Activated CD8-positive, alpha-beta memory T cell treated with anti-CD3 and anti-CD28 coated beads, Interleukin-2, amount 50 U/mL, for 4 hours (primary cell): Measurements from ENCODE around the gene CTBP1.

ENCODE experiments used
- DNase-seq: peaks from one replicate; pipeline ENCODE4 v3.0.0-alpha.2; 2020

The CTBP1 gene

DNA sequence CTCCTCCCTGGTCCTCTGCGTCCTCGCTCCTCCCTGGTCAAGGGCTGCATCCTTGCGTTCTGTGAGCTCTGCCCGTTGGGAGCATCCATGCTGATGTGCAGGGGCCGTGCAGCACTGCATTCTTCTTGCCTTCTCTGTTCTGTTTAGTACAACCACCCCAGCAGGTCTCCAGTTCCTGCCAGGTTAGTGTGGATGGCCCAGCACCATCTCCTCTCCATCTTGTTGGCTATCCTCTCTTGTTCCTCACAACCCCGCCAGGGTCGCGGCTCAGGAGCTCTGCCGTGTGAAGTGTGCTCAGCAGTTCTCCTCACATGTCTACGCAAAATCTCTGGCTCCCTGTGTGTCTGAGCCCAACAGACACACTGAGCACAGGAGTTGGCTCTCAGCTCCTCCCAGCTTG lies 30.3 kb upstream of the CTBP1 start:
- no peak for DNase-seq

DNA sequence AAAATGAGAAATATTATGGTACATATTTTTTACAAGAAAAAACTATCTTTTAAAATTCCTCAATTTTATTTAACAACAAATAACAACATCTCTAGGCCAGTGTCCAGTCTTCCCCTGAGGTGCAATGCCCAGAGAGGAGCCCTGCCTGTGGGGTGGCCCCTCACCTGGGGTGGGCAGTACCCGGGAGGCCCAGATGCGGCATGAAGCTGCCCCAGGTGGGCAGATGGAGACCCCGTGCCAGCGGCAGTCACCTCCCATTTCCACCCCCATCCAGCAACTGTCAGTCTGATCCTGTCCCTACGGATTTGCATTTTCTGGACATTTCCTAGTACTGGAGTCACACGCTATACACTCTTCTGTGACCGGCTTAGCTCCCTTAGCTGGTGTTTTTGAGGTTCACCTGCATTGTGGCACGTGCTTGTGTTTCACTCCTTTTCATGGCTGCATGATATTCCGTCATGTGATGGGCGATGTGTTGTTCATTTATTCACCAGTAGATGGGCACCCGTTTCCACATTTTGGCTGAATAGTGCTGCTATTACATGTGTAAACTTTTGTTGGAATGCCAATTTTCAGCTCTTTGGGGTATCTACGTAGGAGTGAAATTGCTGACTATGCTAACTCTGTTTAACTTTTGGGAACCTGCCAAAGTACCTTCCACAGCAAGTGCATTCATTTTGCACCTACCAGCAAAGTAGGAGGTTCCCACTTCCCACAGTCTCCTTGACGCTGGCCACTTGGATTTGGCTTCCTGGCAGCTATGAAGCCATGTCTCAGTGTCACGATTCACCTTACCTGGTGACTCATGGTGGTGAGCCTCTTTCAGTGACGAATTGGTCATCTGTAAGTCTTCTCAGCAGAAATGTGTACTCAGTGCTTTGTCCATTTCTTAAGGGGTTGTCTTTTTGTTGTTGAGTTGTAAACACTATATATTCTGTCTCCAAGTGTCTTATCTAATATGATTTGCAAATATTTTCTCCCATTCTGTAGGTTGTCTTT lies 29.0 kb upstream of the CTBP1 start:
- DNase-seq: no peak

DNA sequence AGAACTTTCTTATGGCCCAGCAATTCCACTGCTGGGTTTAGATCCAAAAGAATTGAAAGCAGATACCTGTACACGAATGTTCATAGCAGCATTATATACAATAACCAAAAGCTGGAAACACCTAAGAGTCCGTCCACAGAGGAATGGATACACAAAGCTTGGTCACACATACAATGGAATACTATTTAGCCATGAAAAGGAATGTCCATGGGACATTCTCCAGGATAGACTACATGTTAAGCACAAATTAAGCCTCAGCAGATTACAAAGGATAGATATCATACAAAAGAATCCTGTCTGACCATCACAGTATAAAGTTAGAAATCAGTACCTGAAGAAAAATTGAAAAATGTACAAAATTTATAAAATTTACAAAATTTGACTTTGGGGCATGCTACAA lies 28.1 kb upstream of the CTBP1 start:
- DNase-seq: no peak

DNA sequence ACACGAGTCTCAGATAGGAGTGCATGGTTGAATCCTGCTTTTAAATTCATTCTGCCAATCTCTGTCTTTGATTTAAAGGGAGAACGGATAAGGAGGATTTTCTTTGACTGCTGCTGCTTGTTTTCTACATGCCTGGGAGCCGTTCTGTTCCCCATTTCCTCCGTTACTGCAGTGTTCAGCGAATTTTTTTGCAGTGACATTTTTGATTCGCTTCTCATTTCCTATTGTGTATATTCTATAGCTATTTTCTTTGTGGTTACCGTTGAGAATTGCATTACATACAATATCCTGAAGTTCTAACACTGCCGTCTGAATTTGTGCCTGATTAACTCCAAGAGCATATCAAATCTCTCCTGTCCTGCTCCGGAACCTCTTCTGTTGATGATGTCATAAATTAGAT lies 25.9 kb upstream of the CTBP1 start:
- DNase-seq: no peak

DNA sequence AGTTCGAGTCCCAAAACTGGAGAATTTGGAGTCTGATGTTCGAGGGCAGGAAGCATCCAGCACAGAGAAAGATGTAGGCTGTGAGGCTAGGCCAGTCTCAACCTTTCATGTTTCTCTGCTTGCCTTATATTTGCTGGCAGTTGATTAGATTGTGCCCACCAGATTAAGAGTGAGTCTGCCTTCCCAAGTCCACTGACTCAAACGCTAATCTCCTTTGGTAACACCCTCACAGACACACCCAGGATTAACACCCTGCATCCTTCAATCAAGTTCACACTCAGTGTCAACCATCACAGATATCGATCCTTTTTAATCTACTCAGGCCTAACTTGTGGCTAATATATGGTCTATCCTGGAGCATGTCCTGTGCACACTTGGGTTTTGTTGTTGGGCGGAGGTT lies 22.8 kb upstream of the CTBP1 start:
- DNase-seq: no peak

DNA sequence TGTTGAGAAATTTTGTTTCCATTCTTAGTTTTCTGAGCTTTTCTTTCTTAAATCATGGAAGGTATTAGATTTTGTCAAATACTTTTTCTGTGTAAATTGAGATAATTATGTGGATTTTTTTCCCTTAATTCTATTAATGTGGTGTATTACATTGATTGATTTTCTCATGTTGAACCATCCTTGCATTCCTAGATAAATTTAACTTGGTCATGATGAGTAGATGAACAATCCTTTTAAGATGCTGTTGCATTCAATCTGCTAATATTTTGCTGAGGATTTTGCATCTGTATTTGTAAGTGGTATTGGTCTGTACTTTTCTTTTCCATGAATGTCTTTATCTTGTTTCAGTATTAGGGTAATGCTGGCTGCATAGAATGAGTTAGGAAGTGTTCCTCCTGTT lies 20.3 kb upstream of the CTBP1 start:
- no peak for DNase-seq

DNA sequence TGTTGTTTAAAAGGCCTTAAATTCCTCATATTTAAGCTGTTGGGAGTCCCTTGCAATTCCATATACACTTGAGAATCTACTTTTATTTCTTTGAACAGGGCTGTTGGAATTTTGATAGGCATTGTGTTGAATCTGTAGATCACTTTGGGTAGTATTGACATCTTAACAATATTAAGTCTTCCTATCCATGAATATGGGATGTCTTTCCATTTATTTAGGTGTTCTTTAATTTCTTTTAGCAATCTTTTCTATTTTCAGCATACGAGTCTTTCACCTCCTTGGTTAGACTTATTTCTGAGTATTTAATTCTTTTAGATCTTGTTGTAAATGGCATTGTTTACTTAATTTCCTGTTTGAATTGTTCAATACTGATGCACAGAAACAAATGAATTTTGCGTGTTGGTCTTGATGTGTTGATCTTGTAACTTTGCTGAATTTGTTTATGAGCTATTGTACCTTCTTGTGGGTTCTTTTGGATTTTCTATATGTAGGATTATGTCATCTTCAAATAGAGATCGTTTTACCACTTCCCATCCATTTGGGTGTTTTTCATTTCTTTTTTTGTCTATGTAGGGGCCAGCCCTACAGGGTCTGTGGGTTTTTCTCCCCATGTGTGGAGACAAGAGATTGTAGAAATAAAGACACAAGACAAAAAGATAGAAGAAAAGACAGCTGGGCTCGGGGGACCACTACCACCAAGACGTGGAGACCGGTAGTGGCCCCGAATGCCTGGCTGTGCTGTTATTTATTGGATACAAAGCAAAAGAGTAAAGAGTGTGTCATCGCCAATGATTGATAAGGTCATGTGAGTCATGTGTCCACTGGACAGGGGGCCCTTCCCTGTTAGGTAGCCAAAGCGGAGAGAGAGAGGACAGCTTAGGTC lies 18.2 kb upstream of the CTBP1 start:
- no peak for DNase-seq

DNA sequence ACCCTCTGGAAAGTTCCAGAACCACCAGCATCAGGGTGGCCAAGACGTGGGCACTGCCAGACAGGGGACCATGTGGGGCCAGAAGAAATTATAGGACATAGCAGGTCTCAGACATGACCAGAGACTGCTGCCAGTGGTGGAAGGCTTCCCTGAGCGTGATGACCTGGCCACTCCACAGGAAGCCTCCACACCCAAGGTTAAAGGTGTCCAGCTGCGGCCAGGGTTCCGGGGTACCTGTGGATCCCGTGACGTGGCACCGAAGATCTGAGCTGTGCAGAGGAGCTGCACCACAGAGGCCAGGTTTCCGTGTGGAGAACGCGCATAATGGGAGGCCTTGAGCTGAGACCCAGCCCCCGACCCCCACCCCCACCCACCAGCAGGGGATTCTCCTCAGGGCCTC lies 16.4 kb upstream of the CTBP1 start:
- DNase-seq: no peak

DNA sequence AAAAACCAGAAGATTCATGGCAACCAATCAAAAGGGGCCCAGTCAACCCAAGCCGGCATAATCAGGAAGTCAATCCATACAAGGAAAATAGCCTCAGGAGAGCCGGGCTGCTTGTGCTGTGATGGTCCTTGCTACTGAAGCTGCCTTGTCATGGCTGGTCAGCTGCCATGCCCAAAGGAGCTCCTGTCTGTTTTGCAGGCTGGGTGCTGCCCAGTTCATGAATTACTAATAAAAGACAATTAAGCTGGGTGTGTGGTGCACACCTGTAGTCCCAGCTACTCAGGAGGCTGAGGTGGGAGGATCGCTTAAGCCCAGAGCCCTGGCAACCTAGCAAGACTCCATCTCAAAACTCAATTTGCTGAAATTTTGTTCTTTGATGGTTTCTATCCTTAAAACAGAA lies 16.0 kb upstream of the CTBP1 start:
- no peak for DNase-seq

DNA sequence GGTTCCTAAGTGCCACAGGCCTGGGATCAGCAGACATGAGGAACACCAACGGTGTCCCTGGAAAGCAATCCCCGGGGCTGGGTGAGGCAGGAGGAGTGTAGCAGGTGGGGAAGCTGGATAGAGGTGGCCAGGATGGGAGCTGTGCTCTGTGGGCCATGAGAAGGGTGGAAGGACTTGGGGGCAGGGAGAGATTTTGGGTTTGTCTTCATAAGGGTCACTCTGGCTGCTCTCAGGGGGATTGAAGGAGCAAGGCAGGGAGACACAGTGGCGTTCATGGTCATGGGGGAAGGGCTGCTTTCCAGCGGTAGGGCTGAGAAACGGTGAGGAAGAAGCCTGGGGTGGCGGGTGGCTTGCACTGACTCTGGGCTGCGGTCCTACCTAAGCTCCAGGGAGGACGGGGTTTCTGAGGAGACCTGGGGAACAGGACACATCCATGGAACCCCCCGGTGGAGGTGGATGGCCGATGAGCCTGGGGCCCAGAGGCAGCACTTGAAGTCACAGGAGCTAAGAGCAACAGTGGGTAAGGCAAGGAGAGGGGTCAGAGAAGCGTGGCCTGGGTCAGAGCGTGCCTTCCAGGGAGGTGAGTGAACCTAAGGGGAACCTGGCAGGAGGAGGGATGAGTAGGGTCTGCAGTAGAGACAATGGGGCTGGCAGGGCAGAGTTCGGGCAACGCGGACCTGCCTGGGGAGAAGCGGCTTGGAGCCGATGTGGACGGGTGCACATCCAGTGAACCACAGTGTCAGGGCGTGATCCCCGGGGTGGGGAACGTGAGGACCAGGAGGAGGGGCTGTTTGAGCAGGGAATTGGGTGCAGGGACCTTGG lies 12.4 kb upstream of the CTBP1 start:
- no peak for DNase-seq

DNA sequence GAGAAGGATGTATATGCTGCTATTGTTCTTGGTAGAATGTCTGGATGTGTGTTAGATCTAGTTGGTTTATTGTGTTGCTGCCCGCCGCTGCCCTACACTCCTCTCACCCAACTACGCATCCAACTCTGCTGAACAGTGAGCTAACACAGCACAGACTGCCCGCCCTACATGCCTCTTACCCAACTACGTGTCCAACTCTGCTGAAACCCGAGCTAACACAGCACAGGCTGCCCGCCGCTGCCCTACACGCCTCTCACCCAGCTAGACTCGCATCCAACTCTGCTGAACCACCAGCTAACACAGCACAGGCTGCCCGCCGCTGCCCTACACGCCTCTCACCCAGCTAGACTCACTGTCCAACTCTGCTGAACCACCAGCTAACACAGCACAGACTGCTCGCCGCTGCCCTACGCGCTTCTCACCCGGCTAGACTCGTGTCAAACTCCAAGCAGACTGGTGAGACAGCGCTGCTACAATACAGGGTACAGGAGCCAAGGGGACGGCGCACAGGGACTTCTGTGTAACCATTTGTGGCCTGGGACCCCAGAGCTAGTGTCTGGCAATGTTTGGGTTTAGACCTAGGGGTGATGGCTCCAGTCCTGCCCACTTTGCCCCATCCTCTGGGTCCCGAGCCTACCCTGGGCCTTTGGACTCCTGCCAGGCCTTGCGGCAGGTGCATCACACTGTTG lies 11.6 kb upstream of the CTBP1 start:
- DNase-seq: no peak

DNA sequence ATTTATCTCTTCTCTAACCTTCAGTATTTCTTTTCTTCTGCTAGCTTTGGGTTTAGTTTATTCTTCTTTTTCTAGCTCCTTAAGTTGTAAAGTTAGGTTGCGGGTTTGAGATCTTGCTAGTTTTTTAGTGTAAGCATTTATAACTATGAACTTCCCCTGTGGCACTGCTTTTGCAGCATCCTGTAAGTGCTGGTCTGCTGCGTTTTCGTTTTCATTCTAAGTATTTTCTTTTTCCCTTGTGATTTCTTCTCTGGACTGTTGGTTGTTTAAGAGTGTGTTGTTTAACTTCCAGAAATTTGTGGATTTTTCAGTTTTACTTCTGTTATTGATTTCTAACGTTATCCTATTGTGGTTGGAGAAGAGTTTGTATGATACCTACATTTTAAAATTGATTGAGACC lies 11.0 kb upstream of the CTBP1 start:
- no peak for DNase-seq

DNA sequence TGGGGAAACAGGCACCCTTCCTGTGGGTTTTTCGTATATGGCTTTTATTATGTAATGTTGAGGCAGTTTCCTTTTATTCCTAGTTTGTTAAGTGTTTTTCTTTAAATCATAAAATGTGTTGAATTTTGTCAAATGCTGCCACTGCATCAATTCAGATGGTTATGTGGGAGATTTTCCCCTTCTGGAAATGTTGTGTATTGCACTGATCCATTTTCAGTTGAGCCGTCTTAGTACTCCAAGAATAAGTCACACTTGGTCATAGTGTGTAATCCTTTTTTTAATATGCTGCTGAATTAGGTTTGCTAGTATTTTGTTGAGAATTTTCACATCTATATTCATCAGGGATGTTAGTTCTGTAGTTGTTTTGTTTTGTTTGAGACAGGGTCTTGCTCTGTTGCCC lies 9.5 kb upstream of the CTBP1 start:
- DNase-seq: no peak

DNA sequence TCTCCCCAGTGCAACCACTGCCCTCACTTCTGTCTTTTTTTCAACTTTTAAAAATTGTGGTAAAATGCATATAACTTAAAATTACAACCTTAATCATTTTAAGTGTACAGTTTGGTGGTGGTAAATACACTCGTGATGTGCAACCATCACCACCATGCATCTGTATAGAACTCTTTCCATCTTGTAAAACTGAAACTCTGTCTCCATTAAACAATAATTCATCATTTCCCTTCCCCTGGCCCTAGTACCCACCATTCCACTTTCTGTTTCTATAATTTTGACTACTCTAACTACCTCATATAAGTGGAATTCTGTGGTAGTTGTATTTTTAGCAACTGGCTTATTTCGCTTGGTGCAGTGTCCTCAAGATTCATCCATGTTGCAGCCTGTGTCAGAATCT lies 6.8 kb upstream of the CTBP1 start:
- no peak for DNase-seq

DNA sequence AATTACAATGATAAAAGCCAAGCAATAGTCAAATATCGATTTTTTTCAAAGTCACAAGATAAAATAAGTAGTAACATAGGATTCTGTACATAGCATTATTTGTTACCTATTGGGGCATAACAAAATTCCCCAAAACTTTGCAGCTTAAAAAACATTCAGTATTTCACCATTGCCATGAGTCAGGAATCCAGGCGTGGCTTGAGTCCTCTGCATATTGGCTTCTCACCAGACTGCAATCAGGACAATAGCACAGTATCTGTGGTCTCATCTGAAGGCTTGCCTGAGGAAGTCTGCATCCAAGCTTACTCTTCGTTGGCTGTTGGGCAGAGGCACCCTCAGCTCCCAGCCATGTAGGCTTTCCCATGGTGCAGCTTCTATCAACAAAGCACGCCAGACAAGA lies 6.2 kb upstream of the CTBP1 start:
- no peak for DNase-seq

DNA sequence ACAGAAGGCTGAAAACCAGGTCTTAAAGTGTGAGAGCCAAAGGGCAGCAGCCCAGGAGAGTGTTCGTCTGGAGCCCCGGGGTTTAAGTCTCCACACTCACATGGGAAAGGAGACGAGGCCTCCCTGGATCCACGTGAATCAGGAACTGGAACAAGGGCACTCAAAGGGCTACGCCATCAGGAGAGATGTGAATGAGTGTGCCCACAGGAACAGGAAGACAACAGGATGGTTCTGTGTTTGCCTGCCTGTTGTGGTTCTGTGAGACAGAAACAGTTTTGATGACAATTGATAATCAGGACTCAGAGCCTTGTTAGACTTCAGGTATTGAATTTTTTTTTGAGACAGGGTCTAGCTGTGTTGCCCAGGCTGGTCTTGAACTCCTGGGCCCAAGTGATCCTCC lies 4.9 kb upstream of the CTBP1 start:
- DNase-seq: no peak

DNA sequence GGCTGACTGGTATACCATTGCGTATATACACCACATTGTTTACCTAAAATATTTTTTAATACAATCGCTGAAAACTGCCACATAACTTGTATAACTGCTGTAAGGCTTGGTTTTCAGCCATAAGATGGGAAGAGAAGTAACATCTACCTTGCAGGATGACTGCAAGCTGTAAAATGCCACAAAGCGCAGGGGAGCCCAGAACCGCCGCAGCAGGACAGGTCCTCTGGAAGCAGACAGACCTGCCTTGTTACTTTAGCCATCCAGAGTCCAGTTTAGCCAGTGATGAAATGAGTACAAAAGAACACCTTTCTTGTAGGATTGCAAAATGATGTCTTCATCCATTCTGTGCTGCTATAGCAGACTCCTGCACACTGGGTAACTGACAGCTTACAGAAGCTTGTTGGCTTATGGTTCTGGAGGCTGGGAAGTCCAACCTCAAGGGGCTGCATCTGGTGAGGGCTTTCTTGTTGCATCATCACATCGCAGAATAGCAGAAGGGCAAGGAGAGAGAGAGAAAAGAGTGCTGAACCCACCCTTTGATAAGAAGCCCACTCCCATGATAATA lies 4.1 kb upstream of the CTBP1 start:
- DNase-seq: no peak

DNA sequence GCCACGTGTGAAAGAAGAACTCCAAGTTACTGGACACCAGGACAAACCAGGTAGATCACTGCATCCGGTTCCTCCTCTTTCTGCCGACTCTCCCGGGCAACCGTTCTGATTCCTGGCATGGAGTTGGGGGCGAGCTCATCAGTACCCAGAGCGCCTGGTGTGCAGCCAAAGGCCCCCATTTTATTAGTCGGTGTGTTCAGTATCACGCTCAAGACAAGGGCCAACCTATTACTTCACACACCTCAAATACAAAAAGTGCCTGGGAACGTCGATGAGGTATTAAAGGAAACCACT lies 2.8 kb upstream of the CTBP1 start:
- DNase-seq: no peak

DNA sequence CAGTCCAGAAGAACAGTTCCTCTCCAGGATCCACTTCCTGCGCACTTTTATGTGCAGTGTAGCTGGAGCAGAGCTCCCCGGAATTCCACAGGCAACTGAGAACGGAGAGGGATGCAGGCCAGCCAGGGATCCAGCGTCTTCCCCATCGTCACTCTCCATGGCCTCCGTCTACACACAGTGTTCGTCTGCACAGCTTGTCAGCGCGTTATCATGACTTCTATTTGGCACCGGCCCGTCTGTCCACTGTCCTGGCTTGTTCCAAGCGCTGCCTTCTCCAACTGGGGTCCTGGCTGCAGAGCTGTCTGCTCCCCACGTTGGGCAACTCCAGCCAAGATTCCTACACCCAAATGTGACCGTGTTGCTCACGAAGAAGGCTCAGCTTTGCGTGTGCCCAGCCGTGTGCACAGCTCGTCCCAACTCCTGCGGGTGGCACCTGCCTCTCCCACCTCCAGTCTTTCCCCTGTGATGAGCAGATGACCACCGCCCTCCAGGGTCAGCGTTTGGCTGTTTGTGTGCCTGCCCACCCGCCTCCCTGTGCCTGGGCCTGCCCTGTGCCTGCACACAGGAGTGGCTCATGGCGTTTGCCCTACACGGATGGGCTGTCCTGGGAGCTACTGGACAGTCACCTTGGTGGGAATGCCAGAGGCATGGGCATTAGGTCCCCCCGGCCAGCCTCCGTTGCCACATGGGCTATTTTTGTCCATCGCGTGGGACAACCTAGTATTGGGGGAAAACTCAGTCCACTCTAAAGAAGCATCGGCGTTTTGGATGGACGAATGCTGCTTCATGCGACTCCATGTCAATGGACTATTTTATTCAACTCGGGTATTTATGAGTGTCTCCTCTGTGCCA lies 2.2 kb upstream of the CTBP1 start:
- DNase-seq: no peak

DNA sequence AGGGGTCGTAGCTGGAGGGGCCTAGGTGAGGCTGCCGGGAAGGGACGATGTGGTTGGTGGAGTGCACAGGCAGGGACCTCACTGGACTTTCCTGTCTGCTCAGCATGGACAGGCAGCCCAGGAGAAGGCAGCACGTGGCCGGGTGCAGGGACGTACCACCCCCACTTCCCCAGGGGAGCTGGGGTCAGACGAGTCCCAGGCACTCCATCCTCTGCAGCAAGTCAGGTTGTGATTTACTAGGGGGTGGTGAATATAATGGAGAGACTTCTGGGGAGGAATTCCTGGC lies 1.5 kb upstream of the CTBP1 start:
- DNase-seq: no peak

DNA sequence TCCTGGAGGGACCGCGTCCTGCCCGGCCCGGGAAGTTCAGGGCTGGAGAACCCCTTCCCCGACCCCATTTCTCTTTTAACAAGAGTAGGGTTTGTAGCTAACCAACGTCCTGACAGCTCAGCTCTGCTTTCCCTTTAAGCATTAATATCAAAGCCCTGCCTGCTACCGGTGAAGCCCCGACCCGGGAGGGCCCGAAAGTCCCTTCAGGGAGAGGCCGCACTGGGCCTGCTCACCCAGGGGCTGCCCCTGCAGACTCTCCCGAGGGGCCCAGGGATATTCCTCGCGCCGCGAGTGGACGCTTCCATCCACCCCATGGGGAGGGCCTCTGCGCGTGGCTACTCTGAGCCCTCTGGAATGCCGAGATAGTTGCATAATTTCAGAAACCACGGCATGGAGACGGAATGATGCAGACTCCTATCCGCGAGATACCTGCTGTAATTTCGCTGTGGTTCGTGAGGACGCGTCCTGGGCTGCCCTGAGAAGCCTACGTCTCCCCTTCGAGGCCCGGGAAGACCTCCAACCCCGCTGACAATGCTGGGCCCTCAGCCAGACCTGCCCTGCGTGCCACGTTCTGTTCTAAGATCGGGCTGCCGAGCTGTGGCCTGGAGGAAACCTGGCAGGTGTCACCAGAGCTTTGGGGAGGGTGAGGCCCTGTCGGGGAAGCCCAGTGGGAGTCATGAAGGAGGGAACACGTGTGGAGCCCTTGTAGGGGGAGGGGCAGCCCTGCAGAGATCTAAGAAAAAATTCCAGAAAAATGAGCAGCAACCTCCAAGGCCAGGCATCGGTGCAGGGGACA lies 999 bp upstream of the CTBP1 start:
- peak; percentile 57 for DNase-seq
